Measurements from ENCODE around the gene LDHD. TPM values are rescaled to one million over a fixed set of nuclear protein-coding genes. Genes with fewer than 3 reads are reported as not detected.

The LDHD gene
- total and polyA plus RNA-seq, 2 donors from 2014 or later = 14.7 to 73.3 TPM

GRCh38 chr16:75122609-75123008 is 6.0 kb upstream of the LDHD start:
- no peak for FAIRE-seq
- no peaks in the 10 kb centered on the region for H3K36me3 ChIP-seq (ENCODE audit: control insufficient read depth in 2 of 3, insufficient read depth in 3 of 3, low read length in 3 of 3)
- no peak for TF ChIP-seq CTCF (IDR thresholded peaks at IDR 0.05; ENCODE audit: borderline replicate concordance, extremely low read depth, insufficient read depth)
- H3K4me3 ChIP-seq (ENCODE audit: low read length in 3 of 3) = no peak overlapping the region
- no peaks in the 10 kb centered on the region for H3K4me1 ChIP-seq (ENCODE audit: control insufficient read depth in 2 of 3, insufficient read depth in 2 of 3, low read depth in 1 of 3, low read length in 3 of 3)
- no peaks in the 10 kb centered on the region for H3K27me3 ChIP-seq (ENCODE audit: control insufficient read depth, insufficient read depth, low read length)
- DNase-seq = no peak
- peaks cover 0 to 8% (median 4%) of the 10 kb centered on the region in 3 donors for H3K9me3 ChIP-seq (ENCODE audit: control insufficient read depth in 2 of 3, insufficient read depth in 1 of 3, low read length in 3 of 3)
- intact Hi-C loops (cut with DNase I) = no loop called here
- no peak overlapping the region for H3K27ac ChIP-seq (ENCODE audit: low read depth in 2 of 2, low read length in 2 of 2)
- H3K9ac ChIP-seq (ENCODE audit: low read length in 3 of 3) = no peak overlapping the region

GRCh38 chr16:75121949-75122568 is 5.5 kb upstream of the LDHD start:
- no peak overlapping the region for H3K27ac ChIP-seq (ENCODE audit: low read depth in 2 of 2, low read length in 2 of 2)
- H3K36me3 ChIP-seq (ENCODE audit: control insufficient read depth in 2 of 3, insufficient read depth in 3 of 3, low read length in 3 of 3) = no peaks in the 10 kb centered on the region
- no peaks in the 10 kb centered on the region for H3K4me1 ChIP-seq (ENCODE audit: control insufficient read depth in 2 of 3, insufficient read depth in 2 of 3, low read depth in 1 of 3, low read length in 3 of 3)
- TF ChIP-seq CTCF (IDR thresholded peaks at IDR 0.05; ENCODE audit: borderline replicate concordance, extremely low read depth, insufficient read depth) = no peak
- no peak for DNase-seq
- H3K27me3 ChIP-seq (ENCODE audit: control insufficient read depth, insufficient read depth, low read length) = no peaks in the 10 kb centered on the region
- intact Hi-C loops (cut with DNase I) = no loop called here
- FAIRE-seq = no peak
- H3K9me3 ChIP-seq (ENCODE audit: control insufficient read depth in 2 of 3, insufficient read depth in 1 of 3, low read length in 3 of 3) = peaks cover 0 to 8% (median 4%) of the 10 kb centered on the region in 3 donors
- no peak overlapping the region for H3K9ac ChIP-seq (ENCODE audit: low read length in 3 of 3)
- no peak overlapping the region for H3K4me3 ChIP-seq (ENCODE audit: low read length in 3 of 3)

GRCh38 chr16:75120253-75120652 is 3.7 kb upstream of the LDHD start:
- H3K4me1 ChIP-seq (ENCODE audit: control insufficient read depth in 2 of 3, insufficient read depth in 2 of 3, low read depth in 1 of 3, low read length in 3 of 3) = peaks cover 0 to 3% (median under 1%) of the 10 kb centered on the region in 3 donors
- intact Hi-C loops (cut with DNase I) = no loop called here
- DNase-seq (no peak), FAIRE-seq (no peak)
- no peak overlapping the region for H3K27ac ChIP-seq (ENCODE audit: low read depth in 2 of 2, low read length in 2 of 2)
- TF ChIP-seq CTCF (IDR thresholded peaks at IDR 0.05; ENCODE audit: borderline replicate concordance, extremely low read depth, insufficient read depth) = no peak
- H3K9me3 ChIP-seq (ENCODE audit: control insufficient read depth in 2 of 3, insufficient read depth in 1 of 3, low read length in 3 of 3) = peaks cover 0 to 8% (median 4%) of the 10 kb centered on the region in 3 donors
- H3K36me3 ChIP-seq (ENCODE audit: control insufficient read depth in 2 of 3, insufficient read depth in 3 of 3, low read length in 3 of 3) = no peaks in the 10 kb centered on the region
- H3K4me3 ChIP-seq (ENCODE audit: low read length in 3 of 3) = no peak overlapping the region
- no peak overlapping the region for H3K9ac ChIP-seq (ENCODE audit: low read length in 3 of 3)
- no peaks in the 10 kb centered on the region for H3K27me3 ChIP-seq (ENCODE audit: control insufficient read depth, insufficient read depth, low read length)
